AG04450 (cell line): ENCODE results near the gene OXTR. TPM values are rescaled to one million over a fixed set of nuclear protein-coding genes. Genes with fewer than 3 reads are reported as not detected.
A peak's percentile ranks its signal among the peaks of the same experiment; 100 is the strongest.

Source experiments
- CTCF ChIA-PET: fragments of 300-600, 350-600 bp; formaldehyde crosslinking; extraction: SDS; loops from one replicate; lab custom pipeline; 2022; ENCODE audit warnings: antibody characterized with exemption, inconsistent platforms; lab: Charles Lee
- POLR2A ChIA-PET: fragments of 350-600 bp; formaldehyde crosslinking; extraction: SDS; loops from one replicate; lab custom pipeline; 2021; ENCODE audit warnings: antibody characterized with exemption, inconsistent platforms; lab: Yijun Ruan, JAX
- DNase-seq: peaks from one replicate; pipeline ENCODE4 v3.0.0-alpha.2; 2011; ENCODE audit warnings: low read depth, low spot score
- H3K27ac ChIP-seq: one replicate; pipeline ENCODE4 v1.5.1; 2012; ENCODE audit warnings: low read depth, low read length, control low read depth
- H3K27me3 ChIP-seq: one replicate; pipeline ENCODE4 v1.6.0; 2012; ENCODE audit warnings: low read length; ENCODE audit not compliant: control insufficient read depth, insufficient read depth
- H3K4me3 ChIP-seq: 2 replicates; pipeline ENCODE4 v1.5.1; 2011; ENCODE audit warnings: mild to moderate bottlenecking, low read depth, low read length, control low read depth
- H3K9me3 ChIP-seq: 2 replicates; pipeline ENCODE4 v1.5.1; 2012; ENCODE audit warnings: low read length; ENCODE audit not compliant: control insufficient read depth, insufficient read depth
- polyA plus RNA-seq: library from polyadenylated mRNA; depleted of rRNA; stranded (reverse); fragments of >200 nt; gene quantifications from 2 replicates; pipeline ENCODE4 v1.2.3, GENCODE V29; 2011
- TF ChIP-seq, protein P1 (sequence below): IDR thresholded peaks from 2 replicates; pipeline ENCODE4 v1.5.1; 2011; ENCODE audit warnings: low read depth, low read length, control low read depth, inconsistent platforms

The OXTR gene
- polyA plus RNA-seq, 1 experiment, result 58.7 TPM

DNA sequence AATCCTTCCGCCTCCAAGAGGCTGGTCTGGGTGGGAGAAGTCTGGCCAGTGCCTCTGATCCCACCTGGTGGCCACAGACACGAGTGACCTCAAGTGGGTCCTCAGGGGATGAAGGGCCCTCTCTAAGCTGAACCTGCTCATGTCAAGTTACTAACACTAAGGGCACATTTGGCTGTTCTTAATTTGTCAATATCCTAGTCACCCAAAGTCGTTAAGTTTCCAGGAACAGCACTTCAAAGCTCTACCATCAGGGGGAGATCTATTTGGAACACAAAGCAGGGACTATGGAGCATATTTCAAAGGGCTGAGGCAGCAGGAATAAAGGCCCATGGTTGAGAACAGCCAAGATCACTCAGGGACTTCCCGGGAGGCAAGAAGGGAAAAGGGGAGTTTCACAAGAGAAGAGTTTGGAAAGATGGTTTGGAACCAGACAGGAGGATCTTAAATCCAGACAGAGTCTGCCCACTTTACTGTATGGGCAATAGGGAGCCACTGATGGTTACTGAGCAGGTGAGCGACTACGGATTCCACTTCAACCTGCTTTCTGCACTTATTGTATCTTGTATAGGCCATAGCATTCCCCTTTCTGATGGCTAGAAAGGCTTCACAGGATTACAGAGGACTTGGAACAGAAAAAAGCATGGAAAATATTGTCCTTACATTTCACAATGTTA is 13.7 kb downstream of the OXTR start:
- no peaks in the 10 kb centered on the region; the same call in 1 of the 2 replicates for H3K9me3 ChIP-seq

DNA sequence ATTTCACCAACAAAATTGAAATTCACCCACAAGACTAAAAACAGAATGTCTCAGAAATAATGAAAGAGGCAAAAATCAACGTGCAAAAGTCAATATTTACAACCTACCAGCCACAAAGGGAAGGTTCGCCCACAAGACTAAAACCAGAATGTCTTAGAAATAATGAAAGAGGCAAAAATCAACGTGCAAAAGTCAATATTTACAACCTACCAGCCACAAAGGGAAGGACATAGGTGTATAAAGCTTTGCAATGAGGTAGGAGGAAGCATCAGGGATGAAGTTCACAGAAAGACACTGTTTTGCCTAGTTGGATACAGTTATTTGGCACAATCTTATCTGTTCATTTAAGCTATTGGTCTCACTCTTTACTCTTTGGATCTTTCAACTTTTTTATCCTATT is 14.3 kb downstream of the OXTR start:
- POLR2A ChIA-PET, result no interaction called here
- no peaks in the 10 kb centered on the region for H3K27me3 ChIP-seq
- DNase-seq, result no peak
- TF ChIP-seq, protein P1, sequence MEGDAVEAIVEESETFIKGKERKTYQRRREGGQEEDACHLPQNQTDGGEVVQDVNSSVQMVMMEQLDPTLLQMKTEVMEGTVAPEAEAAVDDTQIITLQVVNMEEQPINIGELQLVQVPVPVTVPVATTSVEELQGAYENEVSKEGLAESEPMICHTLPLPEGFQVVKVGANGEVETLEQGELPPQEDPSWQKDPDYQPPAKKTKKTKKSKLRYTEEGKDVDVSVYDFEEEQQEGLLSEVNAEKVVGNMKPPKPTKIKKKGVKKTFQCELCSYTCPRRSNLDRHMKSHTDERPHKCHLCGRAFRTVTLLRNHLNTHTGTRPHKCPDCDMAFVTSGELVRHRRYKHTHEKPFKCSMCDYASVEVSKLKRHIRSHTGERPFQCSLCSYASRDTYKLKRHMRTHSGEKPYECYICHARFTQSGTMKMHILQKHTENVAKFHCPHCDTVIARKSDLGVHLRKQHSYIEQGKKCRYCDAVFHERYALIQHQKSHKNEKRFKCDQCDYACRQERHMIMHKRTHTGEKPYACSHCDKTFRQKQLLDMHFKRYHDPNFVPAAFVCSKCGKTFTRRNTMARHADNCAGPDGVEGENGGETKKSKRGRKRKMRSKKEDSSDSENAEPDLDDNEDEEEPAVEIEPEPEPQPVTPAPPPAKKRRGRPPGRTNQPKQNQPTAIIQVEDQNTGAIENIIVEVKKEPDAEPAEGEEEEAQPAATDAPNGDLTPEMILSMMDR, result no peak
- no peak overlapping the region for H3K4me3 ChIP-seq
- no peaks in the 10 kb centered on the region; the same call in 1 of the 2 replicates for H3K9me3 ChIP-seq
- CTCF ChIA-PET, result interaction anchor here (1.3 to 4.0 kb wide), 3 partner anchors 11 to 91 kb away, joined by 4 to 28 read pairs (median 8); partner anchors contain the start of gene OXTR
- H3K27ac ChIP-seq, result no peak overlapping the region

More for the DNA sequence above, 13.7 kb downstream of the OXTR start:
- Histone ChIP-seq H3K4me3 (no peak overlapping the region), H3K27ac (no peak overlapping the region), H3K27me3 (no peaks in the 10 kb centered on the region)
- DNase-seq, result no peak
- POLR2A ChIA-PET, result no interaction called here
- TF ChIP-seq, protein P1, result peak; percentile 40; the same call in 1 of the 2 replicates
- CTCF ChIA-PET, result interaction anchor here (0.6 to 4.0 kb wide), 5 partner anchors 11 to 502 kb away, joined by 3 to 28 read pairs (median 4); partner anchors contain the start of gene OXTR

DNA sequence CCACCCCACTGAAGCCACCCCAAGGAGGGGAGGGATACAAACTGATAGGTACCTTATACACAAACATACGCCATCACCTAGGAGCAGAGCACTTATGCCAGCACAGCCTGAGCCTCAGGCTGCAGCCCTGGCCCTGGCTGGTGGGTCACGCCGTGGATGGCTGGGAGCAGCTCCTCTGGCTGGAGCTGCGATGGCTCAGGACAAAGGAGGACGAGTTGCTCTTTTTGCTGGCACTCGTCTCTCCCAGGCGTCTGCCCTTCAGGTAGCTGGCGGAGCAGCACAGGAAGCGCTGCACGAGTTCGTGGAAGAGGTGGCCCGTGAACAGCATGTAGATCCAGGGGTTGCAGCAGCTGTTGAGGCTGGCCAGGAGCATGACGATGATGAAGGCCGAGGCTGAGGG is 16.6 kb downstream of the OXTR start:
- ChIA-PET POLR2A (no interaction called here), CTCF (interaction anchor here (1.4 to 1.8 kb wide), 2 partner anchors 89 kb away, joined by 5 to 6 read pairs; no protein-coding TSS in a partner anchor)

DNA sequence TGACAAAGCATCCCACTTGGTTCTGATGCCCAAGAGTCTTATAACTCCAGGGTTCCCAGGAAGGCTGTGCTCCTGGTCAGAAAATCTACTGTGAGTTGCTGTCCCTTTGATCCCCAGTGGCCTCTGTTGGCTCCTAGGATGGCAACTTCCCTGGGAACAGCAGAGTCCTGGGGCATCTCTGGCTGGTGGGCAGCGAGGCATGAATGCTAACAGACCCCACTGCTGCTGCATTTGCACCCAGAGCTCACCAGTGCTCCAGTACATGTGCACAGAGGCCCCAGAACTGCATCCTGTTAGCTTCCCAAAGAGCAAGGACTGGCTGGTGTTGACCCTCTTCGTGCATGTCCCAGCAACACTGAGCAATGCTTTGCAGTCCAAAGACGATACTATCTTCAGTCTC is 20.1 kb downstream of the OXTR start:
- Histone ChIP-seq H3K4me3 (no peak overlapping the region), H3K27ac (no peak overlapping the region), H3K27me3 (no peaks in the 10 kb centered on the region), H3K9me3 (peaks cover 6% of the 10 kb centered on the region; the same call in 1 of the 2 replicates)
- DNase-seq, result no peak
- ChIA-PET CTCF (interaction anchor here (1.2 to 1.3 kb wide), 2 partner anchors 85 to 268 kb away, joined by 3 read pairs; no protein-coding TSS in a partner anchor), POLR2A (no interaction called here)
- TF ChIP-seq, protein P1, result no peak

More for the DNA sequence above, 16.6 kb downstream of the OXTR start:
- Histone ChIP-seq H3K27me3 (no peaks in the 10 kb centered on the region), H3K4me3 (no peak overlapping the region), H3K9me3 (no peaks in the 10 kb centered on the region; the same call in 1 of the 2 replicates), H3K27ac (no peak overlapping the region)
- no peak for DNase-seq
- TF ChIP-seq, protein P1, result no peak

DNA sequence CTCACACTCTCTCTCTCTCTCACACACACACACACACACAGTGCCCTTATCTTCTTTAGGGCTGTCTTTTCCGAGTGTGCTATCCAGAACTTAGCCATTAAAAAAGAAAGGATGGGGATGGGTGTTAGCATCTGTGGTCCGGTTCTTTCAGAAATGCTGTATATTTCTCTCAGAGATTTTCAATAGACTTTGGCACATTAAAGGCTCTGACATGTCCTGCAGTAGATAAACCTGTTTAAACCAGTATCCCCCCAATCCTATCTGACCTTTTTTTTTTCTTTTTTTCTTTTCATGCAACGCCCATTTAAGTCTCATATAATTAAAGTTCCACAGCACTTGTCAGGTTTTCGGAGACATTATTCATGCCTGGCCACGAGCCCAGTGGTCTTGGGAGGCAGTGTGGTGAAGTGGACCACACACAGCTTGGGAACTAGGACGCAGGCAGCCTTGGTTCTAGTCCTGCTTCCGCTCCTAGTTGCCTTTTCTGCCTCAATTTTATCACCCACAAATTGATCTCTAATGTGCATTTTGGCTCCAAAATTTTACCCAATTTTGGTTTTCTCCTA is 22.6 kb downstream of the OXTR start:
- Histone ChIP-seq H3K9me3 (peaks cover 6% of the 10 kb centered on the region; the same call in 1 of the 2 replicates), H3K4me3 (no peak overlapping the region), H3K27me3 (no peaks in the 10 kb centered on the region), H3K27ac (no peak overlapping the region)
- DNase-seq, result no peak
- ChIA-PET CTCF (no interaction called here), POLR2A (no interaction called here)
- TF ChIP-seq, protein P1, result no peak
